HG03571 (cell line): ENCODE data around the gene LTA4H.
"Not testable (repeated sequence)": the region's sequence is repeated elsewhere in the genome, so short reads cannot be mapped to it uniquely, and the experiment has no call there.

Experiments
- ATAC-seq: cut with Tn5 transposase; IDR thresholded peaks from one replicate; pipeline ENCODE4 v1.9.1; 2021; ENCODE audit not compliant: unreplicated experiment

The LTA4H gene

DNA sequence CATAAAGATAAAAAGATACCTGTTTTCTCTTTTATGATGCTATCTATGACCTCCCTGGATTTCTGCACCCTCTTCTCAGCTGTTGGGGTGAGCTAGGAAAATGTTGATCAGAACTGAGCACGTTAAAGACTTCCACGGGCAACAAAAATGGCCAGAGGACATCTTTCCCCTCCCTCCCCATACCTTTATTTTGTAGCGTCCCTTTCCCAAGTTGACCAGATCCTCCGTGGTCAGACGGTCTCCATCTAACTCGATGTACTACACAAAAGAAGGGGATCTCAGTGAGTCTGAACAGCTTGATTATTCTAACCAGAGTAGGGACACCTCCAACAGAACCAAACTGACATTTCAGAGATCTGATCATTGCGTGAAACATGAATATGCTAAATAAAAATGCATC, 41.5 kb downstream of the LTA4H start:
- ATAC-seq, result no peak

DNA sequence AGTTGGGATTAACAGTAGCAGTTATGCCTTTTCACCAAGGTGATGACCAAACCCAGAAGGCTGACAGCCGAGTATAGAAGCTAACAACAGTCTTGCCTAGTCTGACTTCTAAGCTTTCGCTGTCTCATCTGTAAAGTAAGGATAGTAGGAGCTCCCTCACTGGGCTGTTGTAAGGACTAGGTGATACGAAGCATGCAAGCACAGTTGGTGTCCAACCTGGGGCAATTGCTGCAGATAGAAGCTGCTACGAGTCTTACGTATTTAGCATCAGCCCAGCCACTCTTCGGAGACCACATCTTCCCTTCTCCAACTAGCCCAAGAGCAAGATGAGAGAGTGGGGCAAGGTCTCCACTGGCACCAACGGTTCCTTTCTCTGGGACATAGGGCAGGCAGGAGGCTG, 45.3 kb downstream of the LTA4H start:
- no peak for ATAC-seq

DNA sequence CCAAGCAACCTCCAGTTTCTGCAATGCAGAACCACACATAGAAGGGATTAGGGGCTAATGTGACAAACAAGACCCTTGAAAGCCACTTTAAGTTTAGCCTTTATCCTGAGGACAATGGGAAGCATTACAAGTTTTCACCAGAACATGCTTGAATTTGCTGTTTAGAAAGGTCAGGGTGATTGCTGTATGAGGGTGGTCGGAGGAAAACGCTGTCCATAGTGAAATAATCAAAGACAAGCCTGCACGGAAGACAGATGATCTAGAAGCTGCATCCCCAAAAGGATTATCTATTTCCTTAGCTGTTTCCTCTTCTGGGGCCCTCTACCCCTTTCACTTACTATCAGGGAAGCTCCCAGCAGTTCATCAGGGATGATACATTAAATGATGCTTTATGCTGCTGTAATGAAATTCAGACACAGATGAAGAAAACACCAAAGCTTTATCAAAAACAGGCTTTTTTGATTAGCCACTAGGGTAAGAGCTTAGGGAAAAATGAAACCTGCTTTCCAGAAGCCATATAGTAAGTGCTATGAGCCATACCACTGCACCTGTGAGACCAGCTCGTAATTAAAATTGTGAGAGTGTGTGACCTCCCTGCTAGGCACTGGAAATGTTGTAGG, 45.8 kb downstream of the LTA4H start:
- ATAC-seq, result no peak

DNA sequence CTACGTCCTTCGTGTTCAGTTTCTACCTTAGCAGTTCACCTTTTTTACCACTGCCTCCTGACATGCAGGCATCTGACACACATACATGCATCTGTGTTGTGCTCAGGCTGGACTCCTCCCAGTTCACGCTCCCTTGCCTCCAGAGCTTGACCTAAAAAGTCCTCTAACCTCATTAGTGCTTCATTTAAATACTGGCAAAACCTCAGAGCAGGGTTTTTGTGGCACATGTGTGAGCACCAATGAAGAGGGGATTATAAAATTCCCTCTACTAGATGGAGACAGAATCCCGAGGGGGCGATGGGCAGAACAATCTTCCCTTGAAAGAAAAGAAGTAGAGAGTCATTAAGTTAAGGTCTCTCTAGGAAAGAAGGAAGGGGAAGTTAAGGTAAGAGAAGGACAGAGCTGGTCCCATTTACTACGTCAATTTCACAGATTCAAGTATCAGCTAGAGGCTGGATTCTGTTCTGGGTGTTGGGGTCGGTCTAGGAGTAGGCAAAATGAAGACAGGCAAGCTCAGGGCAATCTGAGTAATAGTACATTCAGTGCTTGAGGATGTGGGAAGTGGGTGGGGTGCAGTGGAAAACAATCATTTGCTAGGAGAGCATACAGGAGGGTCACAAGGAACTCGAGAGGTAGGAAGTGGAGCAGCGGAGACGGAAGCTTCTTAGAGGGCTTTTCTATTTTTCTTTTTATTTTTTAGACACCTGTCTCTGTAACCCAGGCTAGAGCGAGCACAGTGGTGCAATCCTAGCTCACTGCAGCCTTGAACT, 46.7 kb downstream of the LTA4H start:
- ATAC-seq, result no peak

DNA sequence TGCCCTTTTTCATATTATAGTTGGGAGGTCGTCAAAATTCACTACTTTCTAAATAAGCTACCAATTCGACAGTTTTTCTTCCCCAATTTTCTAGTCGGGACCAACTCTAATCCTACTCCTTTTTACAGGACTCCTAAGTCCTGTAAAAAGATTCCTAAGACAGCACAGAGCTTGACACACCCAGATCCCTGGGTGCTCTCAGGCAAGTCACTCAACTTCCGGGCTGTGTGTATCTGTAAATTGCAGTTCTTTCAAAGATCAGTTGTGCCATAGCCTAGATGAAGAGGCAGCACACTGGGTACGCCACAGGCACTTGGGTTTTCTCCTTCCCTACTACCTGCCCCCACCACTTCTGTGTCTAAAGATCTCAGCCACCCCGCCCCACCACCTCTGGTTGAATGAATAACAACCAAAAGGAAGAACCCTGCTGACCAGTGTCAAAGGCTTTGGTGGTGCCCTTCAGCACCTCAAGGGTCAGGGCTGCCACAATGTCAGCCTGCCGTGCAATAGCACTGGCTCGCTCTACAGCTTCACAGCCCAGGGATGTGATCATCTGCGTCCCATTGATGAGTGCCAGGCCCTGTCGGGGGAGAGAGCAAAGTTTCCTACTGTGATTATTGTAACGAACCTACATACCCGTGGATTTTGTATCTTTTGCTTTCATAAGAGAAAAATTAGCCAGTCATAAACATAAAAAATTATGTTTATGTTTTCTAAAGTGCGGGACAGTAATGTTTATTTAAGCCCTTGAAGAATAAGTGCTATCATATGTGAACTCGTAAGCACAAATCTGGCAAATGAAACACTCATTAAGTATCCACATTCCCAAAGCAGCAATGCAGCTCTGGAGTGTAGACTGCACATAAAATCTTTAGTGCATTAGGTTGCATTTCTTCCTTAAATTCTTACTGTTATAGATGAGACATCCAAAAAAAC, 48.5 kb downstream of the LTA4H start:
- no peak for ATAC-seq

DNA sequence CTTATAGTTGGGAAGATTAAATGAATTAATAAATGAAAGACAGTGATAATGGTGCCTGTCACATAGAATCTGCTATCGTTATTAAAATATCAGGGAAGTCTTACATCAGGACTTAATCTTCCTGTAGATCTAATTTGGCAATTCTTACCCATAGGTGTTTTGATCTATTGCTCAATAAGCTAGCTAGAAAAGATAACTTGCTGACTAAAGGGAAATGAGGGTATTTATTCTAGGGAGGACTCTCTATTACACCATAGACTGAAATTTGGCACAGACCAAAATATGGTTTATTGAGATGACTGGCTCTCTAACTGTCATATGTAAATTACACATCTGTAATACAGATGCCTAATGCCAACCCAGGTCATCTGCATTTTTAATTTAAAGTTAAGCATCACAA, 50.7 kb downstream of the LTA4H start:
- no peak for ATAC-seq

DNA sequence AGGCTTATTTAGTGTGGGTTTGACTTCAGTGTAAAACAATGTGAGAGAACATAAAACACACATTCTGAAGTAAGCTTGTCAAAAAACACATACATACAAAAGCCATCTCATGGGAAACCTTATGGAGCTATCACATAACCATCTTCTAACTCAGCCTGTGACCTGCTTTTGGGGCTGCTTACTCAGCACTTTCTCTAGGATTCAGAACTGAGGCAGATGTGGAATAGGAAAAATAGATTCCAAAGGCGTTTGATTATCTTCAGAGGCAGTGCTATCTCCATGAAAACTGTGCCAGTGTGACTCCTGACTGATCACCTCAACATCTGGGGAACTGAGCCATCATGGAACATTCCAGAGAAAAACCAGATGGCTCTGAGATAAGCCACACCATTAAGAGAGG, 52.8 kb downstream of the LTA4H start:
- no peak for ATAC-seq

DNA sequence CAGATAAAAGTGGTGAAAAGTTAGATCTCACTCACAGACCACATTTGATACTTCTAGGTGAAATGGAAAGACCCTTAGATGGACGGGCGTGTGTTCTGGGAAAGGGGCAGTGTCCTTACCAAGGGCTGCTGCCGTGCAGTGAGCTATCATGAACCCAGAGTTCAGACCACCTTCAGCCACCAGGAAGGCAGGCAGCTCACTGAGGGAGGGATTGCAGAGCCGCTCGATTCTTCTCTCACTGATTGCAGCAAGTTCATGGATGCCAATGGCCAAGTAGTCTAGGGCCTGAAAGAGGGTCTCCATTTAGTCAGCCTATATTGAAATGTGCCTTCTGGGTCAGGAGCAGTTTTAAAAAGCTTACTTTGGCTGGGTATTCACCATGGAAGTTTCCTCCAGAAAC, 55.0 kb downstream of the LTA4H start:
- no peak for ATAC-seq

DNA sequence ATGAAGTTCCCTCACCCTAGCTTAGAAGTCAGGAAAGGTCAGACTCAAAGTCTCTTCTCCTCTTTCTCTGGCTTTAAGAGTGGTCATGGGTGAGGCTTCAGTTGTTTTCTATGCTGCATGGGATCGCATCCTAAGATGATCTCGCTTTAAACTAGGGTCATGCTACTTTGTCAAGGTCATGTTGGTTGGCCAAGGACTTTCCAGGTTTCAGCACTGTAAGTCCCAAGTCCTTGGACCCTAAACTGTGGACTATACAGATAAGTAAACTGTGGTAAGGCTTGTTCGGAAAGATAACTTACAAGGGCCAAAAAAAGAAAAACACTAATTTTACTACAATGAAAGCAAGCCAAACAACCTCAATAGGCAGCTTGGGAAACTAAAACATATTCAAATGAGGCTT, 56.6 kb downstream of the LTA4H start:
- no peak for ATAC-seq

DNA sequence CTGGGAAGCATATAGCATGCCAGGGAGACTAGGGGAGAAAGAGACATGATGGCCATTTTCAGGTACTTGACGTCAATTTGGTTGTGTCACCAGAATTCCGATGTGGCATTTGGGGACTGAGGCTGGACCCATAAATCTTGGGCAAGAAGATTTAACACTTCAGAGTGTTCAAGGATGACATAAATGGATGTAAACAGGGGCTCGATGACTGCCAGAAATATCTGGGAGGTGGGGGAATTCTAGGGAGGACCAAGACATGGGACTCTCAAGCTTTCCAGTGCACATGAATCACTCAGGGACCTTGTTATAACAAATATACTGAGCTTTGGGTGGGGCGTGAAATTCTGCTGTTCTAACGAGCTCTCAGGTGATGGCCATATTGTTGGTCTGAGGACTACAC, 57.0 kb downstream of the LTA4H start:
- no peak for ATAC-seq

DNA sequence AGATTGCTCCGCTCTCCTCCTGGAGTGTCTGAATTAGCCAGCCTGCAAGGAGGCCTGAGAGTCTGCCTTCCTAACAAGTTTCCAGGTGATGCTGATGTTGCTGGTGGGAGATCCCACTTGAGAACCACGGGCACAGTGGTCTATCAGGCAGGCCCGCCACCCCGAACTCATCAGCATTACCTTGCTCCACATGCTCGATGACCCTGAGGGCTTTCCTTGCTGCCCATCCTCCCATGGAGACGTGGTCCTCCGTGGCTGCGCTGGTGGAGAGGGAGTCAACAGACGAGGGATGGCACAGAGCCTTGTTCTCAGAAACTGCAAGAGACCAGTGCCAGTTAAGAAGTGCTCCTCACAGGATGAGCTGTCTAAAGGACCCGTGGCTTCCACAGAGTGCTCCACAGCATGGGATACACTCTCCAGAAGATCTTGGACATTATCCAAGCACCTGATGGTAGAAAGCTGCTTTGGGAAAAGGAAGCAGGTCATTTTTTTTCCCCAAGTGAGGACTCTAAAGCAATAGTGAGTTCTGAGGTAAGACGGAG, 57.6 kb downstream of the LTA4H start:
- ATAC-seq, result no peak

DNA sequence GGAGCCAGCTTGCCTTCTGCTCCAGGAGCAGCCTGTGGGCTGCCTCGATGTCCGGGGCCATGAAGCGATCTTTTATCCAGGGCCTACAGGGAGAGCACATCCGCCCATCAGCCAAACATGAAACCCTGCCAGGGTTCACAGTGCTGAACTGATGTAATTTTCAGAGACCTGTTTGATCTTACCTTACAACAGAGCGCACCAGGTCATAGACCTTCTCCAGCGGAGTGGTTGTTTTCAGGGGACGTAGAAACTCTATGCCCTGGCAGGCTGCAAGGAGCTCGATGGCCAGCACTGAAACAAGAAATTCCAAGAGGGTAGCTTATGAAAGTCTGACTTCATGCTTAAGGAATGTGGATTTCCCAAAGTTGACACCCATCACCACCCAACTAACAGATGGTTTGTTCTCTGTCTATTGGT, 59.0 kb downstream of the LTA4H start:
- no peak for ATAC-seq

DNA sequence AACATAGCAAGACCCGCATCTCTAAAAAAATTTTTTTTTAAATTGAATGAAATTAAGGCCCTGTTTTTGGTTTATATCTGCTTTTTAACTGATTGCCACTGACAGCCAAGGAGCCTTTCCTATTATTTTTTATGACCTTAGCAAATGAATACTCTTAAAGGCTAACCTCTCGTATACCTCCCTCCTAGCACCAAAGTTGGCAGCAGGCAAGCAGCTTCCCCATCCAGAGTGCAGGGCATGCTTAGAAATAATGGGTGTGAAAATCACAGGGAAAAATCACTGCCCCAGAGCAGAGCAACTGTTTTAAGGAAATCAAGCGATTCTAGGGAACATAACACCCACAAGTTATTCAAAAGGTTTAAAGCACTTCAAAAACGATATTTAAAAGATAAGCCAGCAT, 59.9 kb downstream of the LTA4H start:
- ATAC-seq, result no peak

DNA sequence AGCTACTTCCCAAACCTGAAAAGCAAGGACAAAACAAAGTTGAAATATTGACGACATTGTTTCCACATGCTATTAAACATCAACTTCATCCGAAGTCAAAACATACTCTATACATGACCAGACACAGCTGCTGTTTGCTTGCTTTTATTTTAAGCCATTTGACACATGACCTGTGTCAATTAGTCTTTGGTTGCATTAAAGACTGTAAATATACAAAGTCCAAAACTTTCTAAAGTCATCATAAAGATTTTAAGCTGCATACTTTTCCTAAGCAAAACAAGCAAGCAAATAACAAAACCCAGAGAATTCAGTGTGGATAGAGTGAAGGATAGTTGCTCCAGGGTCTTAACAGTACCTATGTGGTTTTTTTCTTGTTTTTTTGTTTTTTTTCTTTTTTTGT, 61.0 kb downstream of the LTA4H start:
- no peak for ATAC-seq

DNA sequence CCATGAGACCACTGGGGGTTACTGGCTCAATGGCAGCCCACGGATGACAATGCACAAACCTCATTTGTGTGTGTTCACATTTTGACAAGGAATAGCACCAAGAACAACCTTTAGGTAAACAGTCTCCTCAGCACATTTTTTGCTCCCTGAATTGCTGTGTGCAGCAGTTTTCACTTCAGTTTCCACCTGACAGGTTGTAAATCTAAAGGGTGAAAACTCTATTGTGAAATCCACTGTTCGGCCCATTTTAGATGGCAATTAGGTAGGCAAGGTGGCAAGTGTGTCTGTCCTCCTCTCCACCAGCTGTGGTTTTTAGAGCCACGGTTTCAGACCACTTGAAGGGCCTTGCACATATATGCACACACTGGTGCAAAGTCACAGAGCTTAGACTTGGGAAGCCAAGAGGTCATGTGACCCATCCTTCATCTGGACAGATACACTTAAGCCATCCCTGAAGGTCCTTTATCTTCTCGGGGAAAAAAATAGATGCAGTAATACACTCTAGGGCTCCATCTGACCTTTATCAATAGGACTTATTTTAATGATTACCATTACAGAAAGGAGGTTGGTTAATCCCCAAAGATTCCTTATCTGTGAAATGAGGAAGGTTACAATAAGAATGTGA, 62.4 kb downstream of the LTA4H start:
- no peak for ATAC-seq

DNA sequence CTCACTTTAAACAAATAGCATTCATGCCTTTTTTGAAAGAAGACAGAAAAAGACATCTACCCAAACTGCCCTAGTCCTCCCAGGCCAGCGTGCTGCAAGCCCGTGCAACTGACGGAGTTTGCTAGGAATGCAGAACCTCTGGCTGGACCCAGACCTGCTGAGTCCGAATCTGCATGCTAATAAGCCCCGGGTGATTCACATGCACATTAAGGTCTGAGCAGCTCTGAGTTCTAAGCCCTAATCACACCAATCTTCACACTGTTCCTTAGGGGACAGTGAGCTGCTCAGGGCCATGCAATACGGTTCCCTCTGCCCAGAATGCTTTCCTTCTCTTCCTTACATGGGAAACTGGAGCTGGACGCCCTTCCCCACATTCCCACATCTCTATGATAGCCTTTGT, 64.5 kb downstream of the LTA4H start:
- ATAC-seq, result no peak

DNA sequence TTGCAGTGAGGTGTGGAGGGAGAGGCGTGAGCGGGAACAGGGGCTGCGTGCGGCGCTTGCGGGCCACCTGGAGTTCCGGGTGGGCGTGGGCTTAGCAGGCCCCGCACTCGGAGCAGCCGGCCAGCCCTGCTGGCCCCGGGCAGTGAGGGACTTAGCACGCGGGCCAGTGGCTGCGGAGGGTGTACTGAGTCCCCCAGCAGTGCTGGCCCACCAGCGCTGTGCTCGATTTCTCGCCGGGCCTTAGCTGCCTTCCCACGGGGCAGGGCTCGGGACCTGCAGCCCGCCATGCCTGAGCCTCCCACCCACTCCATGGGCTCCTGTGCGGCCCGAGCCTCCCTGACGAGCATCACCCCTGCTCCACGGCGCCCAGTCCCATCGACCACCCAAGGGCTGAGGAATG, 66.3 kb downstream of the LTA4H start:
- ATAC-seq, result not testable (repeated sequence)

DNA sequence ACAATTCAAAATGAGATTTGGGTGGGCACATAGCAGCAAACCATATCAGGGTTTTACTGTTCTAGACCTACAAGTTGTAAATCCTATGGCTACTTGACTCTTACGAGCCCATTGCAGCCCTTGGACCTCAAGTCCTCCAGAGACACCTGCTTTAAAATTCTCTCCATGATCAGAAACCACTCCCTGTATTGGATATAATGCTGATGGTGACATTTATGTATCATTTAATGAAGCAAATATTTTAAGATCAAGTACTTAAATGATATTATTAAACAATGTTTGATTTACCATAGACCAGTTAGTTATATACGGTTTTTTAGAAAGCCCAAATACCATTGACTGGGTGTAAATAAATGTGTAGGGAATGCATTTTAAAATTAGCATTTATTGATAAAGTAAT, 68.1 kb downstream of the LTA4H start:
- ATAC-seq, result no peak

DNA sequence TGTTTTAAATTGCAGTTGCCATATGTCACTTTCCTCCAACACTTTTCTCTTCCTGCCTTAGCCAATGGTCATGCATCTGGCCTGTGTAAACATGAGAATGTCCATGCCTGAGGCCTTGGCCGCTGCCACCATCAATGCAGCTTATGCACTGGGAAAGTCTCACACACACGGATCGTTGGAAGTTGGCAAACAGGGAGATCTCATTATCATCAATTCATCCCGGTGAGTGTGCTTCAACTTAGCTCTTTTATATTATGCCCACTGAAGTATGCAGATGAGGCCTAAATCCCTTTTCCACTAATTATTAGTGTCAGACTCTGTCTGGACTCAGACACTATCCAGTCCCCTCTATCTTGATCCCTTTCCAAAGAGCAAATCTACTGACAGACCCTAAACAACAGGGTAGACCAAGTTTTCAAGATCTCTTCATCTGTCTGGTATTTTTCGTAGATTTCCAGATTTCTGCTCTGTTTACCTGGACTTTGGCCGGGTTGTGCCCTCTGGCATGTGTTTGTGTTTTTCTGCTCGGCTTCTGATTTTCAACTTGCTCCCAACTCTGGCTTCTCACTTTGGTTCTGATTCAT, 69.0 kb downstream of the LTA4H start:
- no peak for ATAC-seq

DNA sequence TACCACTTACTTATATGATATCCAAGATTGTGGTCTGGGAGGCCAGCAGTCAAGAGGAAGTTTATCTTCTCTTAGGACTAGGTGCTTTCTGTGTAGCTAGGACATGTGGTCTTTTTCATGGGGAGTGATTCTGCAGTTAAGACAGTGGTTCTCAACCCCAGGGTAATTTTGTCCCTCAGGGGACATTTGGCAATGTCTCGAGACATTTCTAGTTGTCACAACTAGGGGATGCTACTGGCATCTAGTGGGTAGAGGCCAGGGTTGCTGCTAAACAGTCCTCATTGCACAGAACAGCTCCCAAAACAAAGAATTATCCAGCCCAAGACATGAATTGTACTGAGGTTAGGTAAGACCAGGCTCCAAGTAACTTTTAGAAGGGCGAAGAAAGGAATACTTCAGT, 72.3 kb downstream of the LTA4H start:
- ATAC-seq, result no peak

DNA sequence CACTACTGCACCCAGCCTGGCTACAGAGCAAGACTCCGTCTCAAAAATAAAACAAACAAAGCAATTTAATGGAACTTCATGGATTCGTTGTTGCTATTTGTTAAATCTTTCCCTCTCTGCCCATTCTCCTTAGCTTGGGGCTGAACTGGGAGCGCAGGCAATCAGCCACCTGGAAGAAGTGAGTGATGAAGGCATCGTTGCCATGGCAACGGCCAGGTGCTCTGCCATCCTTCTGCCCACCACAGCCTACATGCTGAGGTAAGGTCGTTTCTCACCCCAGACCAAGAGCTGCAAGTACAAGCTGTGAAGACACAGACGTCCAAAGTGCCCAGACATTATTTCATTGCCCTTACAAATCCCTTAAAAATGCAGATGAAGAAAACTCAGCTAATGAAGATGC, 73.2 kb downstream of the LTA4H start:
- ATAC-seq, result no peak
